ENCODE measurements around the gene ST6GALNAC1.

DNA sequence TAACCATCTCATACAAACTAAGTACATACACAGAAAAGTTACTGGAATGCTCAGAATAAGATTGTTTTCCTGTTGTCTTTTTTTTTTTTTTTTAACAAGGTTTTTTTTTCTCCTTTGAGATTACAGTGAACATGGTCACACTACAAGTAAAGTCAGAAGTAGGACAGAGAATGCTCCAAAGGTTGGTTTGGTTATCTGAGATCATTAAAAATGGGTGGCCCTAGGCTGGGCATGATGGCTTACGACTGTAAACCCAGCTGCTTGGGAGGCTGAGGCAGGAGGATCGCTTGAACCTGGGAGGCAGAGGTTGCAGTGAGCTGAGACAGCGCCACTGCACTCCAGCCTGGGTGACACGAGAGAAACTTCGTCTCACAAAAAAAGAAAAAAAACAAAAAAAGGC, 6.9 kb upstream of the ST6GALNAC1 start:
- no peak for TF ChIP-seq POLR2A (IDR thresholded peaks at IDR 0.05; ENCODE audit: low read depth, low read length)
- TF ChIP-seq, protein P1, sequence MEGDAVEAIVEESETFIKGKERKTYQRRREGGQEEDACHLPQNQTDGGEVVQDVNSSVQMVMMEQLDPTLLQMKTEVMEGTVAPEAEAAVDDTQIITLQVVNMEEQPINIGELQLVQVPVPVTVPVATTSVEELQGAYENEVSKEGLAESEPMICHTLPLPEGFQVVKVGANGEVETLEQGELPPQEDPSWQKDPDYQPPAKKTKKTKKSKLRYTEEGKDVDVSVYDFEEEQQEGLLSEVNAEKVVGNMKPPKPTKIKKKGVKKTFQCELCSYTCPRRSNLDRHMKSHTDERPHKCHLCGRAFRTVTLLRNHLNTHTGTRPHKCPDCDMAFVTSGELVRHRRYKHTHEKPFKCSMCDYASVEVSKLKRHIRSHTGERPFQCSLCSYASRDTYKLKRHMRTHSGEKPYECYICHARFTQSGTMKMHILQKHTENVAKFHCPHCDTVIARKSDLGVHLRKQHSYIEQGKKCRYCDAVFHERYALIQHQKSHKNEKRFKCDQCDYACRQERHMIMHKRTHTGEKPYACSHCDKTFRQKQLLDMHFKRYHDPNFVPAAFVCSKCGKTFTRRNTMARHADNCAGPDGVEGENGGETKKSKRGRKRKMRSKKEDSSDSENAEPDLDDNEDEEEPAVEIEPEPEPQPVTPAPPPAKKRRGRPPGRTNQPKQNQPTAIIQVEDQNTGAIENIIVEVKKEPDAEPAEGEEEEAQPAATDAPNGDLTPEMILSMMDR (IDR thresholded peaks at IDR 0.05; ENCODE audit: extremely low read depth in 1 of 2, insufficient read depth in 1 of 2, low read depth in 1 of 2, low read length in 2 of 2) = no peak
- TF ChIP-seq EZH2 (IDR thresholded peaks at IDR 0.05; ENCODE audit: borderline replicate concordance, low read depth, low read length, severe bottlenecking) = no peak
- TF ChIP-seq GATA2 (IDR thresholded peaks at IDR 0.05; ENCODE audit: insufficient read depth, insufficient read length, low read depth, low read length) = no peak

Data from endothelial cell of umbilical vein (primary cell).